Activated naive CD4-positive, alpha-beta T cell treated with anti-CD3 and anti-CD28 coated beads, Interleukin-2, amount 50 U/mL, for 16 hours (primary cell): ENCODE results near the gene MATN4.

Experiments used
- DNase-seq: peaks from one replicate; pipeline ENCODE4 v3.0.0-alpha.2; 2020

Gene MATN4

GRCh38 chr20:45313065-45313695, 5.1 kb upstream of the MATN4 start:
- DNase-seq, result no peak

DNA sequence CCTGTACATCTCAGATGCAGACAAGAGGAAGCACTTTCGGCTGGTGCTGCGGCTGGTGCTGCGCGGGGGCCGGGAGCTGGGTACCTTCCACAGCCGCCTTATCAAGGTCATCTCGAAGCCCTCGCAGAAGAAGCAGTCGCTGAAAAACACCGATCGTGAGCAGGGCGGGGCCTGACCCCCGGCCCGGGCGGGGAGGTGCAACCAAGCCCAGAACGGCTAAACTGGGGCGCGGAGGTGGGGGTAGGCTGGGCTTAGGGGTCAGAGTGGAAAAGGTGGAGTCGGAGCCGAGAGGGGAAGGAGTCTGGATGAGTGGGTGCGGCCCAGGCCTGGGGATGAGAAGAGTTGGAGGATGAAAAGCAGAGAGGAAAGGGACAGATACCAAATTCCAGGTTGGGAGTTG, 4.1 kb upstream of the MATN4 start:
- no peak for DNase-seq

- peak; percentile 71 for DNase-seq
Measured at GRCh38 chr20:45311589-45312211, 3.6 kb upstream of the MATN4 start.

DNA sequence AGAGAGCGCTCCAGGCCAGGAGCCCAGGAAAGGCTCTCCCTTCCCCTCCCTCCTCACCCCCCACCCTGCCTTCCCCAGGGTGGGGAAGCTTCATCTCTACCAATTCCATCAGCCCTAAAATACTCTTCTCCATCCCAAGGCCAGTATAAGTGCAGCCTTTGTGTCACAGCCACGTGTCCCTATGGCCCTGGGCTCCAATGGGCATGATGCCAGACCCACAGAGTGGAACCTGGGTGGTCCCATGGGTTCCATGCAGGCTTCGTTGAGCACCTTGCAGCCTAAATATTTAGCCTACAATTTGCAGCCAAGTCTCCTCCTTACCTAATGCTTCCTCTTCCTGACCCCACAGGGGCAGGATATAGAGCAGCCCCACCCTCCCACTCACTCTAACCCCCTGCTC, 976 bp upstream of the MATN4 start:
- DNase-seq, result no peak

DNA sequence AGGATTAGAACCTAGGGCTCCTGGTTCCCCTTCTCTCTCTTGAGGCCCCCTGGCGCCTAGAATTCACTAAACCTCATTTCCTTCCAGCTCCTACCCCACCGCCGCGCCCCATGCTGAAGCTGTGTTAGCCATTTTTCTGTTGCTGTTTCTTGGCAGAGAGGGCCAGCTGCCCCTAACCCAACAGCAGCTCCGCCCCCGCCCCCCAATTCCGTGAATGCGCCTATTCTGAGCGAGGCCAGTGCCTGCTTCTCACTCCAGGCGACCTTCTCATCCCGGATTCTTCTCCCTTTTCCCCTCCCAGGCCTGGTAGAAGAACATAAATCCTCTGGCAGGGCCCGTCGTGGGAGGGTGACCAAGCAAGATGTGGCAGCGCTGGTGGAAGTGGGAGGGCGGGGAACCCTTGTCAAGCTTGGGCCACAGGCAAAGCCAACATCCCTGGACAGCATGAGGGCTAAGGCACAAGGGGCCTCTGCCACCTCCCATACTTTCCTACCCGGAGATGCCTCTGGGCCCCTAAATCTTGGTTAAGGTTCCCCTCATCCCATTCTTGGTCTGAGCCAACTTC, 941 bp downstream of the MATN4 start:
- DNase-seq, result no peak

DNA sequence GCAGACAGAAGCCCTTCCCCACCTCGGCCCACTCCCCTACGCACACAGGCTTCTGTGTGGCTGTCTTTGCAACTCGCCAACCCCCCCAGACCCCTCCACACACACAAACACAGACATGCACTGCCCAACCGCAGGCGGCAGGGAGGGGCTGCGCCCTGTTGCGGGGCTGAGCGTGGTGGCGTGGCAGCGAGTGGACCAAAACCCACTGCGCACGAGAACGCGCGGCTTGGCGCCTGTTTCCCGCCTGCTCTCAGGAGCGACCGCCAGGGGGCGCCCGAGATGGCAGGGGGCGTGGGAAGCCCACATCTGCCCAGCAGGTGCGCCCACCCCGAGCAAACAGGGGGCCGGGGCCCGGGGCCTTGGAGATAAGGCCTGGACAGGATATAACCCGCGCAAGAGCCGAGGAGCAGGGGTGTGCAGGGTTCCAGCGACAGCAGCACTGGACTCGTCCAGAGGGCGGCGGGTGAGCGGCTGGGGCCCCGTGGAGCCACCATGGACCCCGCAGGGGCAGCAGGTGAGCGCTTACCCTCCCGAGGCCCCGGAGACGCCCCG, 1.6 kb downstream of the MATN4 start, which contains the start of gene RBPJL:
RBPJL (plus strand) TSS at position 410 of the 552 bp plus-strand sequence; CDS start at position 493, 83 bp downstream.
- DNase-seq, result peak; percentile 48

DNA sequence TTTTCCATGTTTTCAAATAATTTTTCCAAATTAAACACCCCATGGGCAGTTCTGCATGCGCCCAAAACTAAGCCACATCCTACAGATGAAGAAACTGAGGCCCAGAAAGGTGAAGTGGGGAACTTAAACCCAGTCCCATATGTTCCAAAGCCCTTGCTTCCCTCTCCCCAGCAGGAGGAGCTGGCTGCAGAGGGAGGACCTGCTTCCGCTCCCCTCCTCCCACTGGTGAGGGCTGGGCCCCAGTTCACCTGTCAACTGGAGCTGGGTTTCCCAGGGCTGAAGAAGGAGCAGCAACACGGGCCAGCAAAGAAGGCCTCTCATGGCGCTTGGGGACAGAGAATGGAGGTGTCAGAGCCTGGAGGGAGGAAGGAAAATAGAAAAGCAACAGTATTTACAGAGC, 2.8 kb downstream of the MATN4 start:
- DNase-seq, result no peak

DNA sequence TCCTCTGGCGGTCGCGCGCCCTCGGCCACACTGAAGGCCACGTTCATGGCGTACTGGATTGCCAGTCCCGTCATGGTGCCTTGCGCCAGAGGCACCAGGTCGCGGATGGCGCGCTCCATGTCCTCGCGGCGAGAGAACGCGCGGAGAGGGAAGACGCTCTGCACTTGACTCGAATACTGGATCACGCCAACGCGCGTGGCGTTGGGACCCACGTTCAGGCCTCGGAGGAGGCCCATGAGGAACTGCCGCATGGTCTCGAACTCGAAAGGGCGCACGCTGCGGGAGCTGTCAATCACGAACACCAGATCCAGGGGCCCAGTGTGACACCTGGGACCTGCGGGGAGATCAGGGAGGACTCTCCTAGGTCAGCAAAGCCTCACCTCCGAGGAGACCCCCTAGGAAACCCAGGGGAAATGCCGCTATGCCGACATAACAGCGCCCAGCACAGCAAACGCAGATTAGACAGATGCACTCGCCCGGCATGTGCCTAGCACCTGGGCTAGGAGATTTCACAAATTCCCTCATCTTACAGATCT, 3.6 kb downstream of the MATN4 start:
- DNase-seq, result no peak

- DNase-seq, result no peak
Measured at GRCh38 chr20:45303586-45304463, 4.3 kb downstream of the MATN4 start.

GRCh38 chr20:45301824-45302271, 6.3 kb downstream of the MATN4 start:
- no peak for DNase-seq

GRCh38 chr20:45300961-45301360, 7.1 kb downstream of the MATN4 start:
- DNase-seq, result peak; percentile 51

DNA sequence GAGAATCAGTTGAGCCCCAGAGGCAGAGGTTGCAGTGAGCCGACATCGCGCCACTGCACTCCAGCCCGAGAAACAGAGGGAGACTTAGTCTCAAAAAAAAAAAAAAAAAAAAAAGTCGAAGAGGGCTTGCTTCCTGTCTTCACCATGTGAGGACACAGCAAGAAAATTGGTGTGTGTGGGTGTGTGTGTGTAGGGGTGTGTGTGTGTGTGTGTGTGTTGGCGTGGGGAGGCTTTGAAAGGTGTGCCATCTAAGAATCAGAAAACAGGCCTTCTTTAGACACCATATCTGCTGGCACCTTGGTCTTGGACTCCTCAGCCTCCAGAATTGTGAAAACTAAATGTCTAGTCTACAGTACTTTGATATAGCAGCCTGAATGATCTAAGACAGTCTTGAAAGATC, 8.3 kb downstream of the MATN4 start:
- DNase-seq, result no peak

DNA sequence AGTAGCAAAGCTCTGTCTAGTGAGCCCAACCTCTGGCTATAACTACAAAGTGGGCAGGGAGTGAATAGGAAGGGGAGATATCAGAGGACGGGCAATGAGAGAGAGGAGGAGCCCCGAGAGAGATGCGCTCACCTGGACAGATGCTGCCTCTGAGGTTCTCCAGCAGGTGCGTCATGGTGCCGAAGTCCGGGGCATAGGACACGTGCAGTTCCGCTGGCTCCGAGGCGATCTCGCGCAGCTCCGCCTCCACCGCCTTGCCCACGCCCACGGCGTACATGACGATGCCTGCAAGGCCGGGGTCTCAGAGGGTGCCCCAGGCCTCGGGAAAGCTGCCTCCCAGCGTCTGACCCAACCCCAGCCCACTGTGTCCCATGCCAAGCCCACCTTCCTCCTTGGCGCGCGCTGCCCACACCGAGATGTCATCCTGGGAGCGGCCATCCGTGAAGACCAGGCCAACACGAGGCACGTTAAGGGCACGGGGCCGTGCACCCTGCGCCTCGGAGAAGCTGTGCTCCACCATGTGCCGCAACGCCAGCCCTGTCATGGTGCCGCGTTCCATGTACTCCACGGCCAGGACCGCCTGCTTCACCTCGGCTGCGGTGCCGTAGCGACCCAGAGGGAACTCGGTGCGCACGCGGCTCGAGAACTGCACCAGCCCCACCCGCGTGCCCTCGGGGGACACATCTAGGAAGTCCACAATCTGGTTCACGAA, 10.2 kb downstream of the MATN4 start:
- DNase-seq, result no peak

DNA sequence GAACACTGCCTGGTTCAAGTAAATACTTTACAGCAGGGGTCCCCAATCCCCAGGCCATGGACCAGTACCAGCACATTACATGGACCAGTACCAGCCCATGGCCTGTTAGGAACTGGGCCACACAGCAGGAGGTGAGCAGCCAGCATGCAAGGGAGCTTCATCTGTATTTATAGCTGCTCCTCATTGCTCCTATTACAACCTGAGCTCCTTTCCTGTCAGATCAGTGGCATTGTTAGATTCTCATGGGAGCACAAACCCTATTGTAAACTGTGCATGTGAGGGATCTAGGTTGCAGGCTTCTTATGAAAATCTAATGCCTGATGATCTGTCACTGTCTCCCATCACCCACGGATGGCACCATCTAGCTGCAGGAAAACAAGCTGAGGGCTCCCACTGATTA, 13.4 kb downstream of the MATN4 start:
- no peak for DNase-seq

- no peak for DNase-seq
Measured at GRCh38 chr20:45294003-45294368, 14.1 kb downstream of the MATN4 start.

DNA sequence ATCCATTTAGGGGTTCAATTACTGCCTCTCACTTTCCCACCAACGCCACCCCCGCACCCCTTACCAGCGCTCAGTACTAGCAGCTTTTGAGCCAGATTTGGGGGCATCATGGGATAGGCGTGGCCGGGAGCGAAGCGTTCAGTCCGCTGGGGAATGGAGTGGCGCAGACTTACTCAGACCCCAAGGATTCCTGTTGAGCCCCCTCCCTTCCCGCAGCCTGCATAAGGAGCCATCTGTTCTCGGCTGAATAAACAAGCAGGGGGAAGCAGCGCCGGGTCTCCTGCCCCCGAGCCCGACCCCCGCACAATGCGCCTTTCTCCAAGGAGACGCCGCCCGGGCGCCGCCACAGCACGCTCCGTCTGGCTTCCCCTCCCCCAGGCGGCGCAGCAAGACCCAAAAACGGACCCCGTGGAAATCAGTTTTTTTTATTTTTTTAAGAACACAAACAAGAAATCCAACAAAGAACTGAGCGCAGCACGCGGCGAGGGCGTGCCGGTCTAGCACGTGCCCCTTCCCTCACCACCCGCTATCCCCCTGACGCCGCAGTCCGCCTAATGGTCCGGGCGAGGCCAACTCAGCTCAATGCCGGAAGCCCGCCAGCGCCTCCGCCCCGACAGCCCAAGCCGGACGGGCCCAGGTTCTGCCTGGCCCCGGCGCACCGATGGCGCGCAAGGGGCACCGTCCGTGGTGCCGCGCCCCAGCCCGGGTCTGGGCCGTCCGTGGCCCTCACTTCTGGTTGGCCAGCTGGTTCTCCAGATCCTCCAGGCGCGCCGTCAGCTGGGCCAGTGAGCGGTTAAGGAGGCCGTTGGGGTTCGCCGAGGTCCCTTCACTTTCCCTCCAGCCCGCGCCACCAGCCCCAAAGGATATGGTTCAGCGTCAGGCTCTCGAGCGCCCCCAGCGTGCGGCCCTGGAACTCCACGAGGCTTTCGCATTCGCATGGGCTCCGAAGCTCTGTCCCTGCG, 14.8 kb downstream of the MATN4 start:
- peak; percentile 86 for DNase-seq

GRCh38 chr20:45292343-45292742, 15.8 kb downstream of the MATN4 start:
- DNase-seq, result no peak

DNA sequence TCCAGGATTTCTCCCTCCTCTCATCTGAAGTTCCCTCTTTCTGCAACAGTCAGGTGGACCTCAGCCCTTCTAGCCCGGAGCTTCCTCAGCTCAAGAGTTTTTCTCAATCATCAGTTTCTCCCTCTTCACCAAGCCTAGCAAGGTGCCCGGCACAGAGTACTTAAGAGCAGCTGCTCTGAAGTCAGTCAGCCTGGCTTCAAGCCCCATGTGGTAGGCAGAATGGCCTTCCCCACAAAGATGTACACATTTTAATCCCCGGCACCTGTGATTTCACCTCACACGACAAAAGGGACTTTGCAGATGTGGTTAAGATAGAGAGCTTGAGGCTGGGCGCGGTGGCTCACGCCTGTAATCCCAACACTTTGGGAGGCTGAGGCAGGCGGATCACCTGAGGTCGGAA, 16.6 kb downstream of the MATN4 start:
- no peak for DNase-seq

- peak; percentile 66 for DNase-seq
Measured at GRCh38 chr20:45290677-45291355, 17.3 kb downstream of the MATN4 start.

DNA sequence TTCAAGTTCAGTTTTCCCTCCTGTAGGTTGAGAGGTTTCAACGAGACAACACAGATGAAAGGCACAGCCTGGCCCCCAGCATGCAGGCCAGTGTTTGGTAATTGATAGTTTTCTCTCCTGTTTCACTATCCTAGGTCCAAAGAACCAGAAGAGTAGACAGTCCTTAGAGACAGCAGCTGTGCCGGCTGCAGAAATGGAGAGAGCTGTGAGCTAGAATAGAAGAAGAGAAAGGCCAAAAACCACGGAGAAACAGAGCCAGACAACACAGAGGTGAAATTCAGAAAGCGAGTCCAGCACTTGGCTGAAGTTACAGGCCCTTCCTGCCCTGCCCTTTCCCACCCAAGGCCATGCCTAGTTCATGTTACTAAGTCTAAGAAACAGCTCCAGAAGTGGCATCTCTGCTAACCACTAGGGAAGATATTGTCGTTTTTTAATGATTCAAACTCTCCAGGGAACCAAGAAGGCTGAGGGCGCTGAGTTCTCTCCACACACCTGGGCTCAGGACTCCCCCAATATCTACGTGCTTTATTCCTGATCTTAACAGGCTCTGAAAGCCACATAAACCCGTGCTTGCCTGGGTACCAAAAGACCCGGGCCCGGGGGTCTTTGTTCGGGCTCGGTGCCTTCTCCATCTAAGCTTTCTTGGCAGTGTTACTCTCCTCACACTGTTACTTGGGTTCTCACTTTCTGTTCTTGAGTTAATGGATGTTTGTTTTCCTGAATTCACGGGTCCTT, 18.0 kb downstream of the MATN4 start:
- no peak for DNase-seq
